Kidney epithelial cell (primary cell): ENCODE measurements around the gene JADE1. TPM values are rescaled to one million over a fixed set of nuclear protein-coding genes. Genes with fewer than 3 reads are reported as not detected.

Experiments used
- DNase-seq: peaks from one replicate; pipeline ENCODE4 v3.0.0-alpha.2; 2010; ENCODE audit warnings: low read depth
- H3K27me3 ChIP-seq: 2 replicates; pipeline ENCODE4 v1.6.0; 2011; ENCODE audit warnings: low read length; ENCODE audit not compliant: control insufficient read depth, insufficient read depth
- H3K36me3 ChIP-seq: 2 replicates; pipeline ENCODE4 v1.5.1; 2011; ENCODE audit warnings: low read length; ENCODE audit not compliant: control insufficient read depth, insufficient read depth
- H3K4me3 ChIP-seq: 2 replicates; pipeline ENCODE4 v1.5.1; 2011; ENCODE audit warnings: low read depth, mild to moderate bottlenecking, control low read depth, low read length
- CTCF ChIP-seq: IDR thresholded peaks from 2 replicates; pipeline ENCODE4 v1.5.1; 2011; ENCODE audit warnings: mild to moderate bottlenecking, moderate library complexity, low read length, control low read depth, inconsistent platforms; ENCODE audit not compliant: insufficient read depth, poor library complexity, severe bottlenecking
- total RNA-seq: library from RNA; depleted of rRNA; stranded (reverse); fragments of >200 nt; gene quantifications from 2 replicates; pipeline ENCODE4 v1.2.3, GENCODE V29; 2015

The JADE1 gene
- total RNA-seq, 1 donor from 2014 or later = 16.1 TPM

GRCh38 chr4:128811571-128812441 lies 2.3 kb downstream of the JADE1 start:
- TF ChIP-seq CTCF = no peak
- DNase-seq = no peak
- no peaks in the 10 kb centered on the region for H3K36me3 ChIP-seq
- no peaks in the 10 kb centered on the region for H3K27me3 ChIP-seq
- H3K4me3 ChIP-seq = peak overlapping the region; percentile 53

GRCh38 chr4:128812442-128813235 lies 3.1 kb downstream of the JADE1 start:
- H3K36me3 ChIP-seq = no peaks in the 10 kb centered on the region
- peak overlapping the region; percentile 53 for H3K4me3 ChIP-seq
- no peak for TF ChIP-seq CTCF
- no peaks in the 10 kb centered on the region for H3K27me3 ChIP-seq
- no peak for DNase-seq

GRCh38 chr4:128813965-128814364 lies 4.5 kb downstream of the JADE1 start:
- H3K4me3 ChIP-seq = no peak overlapping the region
- no peak for TF ChIP-seq CTCF
- no peak for DNase-seq
- H3K27me3 ChIP-seq = no peaks in the 10 kb centered on the region
- no peaks in the 10 kb centered on the region for H3K36me3 ChIP-seq

- Histone ChIP-seq H3K36me3 (no peaks in the 10 kb centered on the region), H3K4me3 (no peak overlapping the region), H3K27me3 (no peaks in the 10 kb centered on the region)
- no peak for DNase-seq
- TF ChIP-seq CTCF = no peak
Observed at GRCh38 chr4:128818442-128818841, 8.9 kb downstream of the JADE1 start.

GRCh38 chr4:128819082-128819742 lies 9.7 kb downstream of the JADE1 start:
- TF ChIP-seq CTCF = no peak
- no peak for DNase-seq
- Histone ChIP-seq H3K36me3 (no peaks in the 10 kb centered on the region), H3K4me3 (no peak overlapping the region), H3K27me3 (no peaks in the 10 kb centered on the region)
